Mucosa of stomach (tissue), 1 donor: ENCODE results near the gene FKBP5.

Source experiments
- H3K27me3 ChIP-seq: one replicate; pipeline ENCODE4 v1.7.0; 2013; ENCODE audit warnings: mild to moderate bottlenecking, low read length; ENCODE audit not compliant: control insufficient read depth, insufficient read depth
- H3K36me3 ChIP-seq: one replicate; pipeline ENCODE4 v1.7.0; 2013; ENCODE audit warnings: low read length; ENCODE audit not compliant: control insufficient read depth, insufficient read depth
- H3K4me1 ChIP-seq: one replicate; pipeline ENCODE4 v1.7.0; 2013; ENCODE audit warnings: mild to moderate bottlenecking, low read length; ENCODE audit not compliant: control insufficient read depth, insufficient read depth
- H3K4me3 ChIP-seq: one replicate; pipeline ENCODE4 v1.7.0; 2013; ENCODE audit warnings: low read length
- H3K9ac ChIP-seq: one replicate; pipeline ENCODE4 v1.7.0; 2013; ENCODE audit warnings: mild to moderate bottlenecking, low read length, moderate library complexity
- H3K9me3 ChIP-seq: one replicate; pipeline ENCODE4 v1.7.0; 2013; ENCODE audit warnings: mild to moderate bottlenecking, low read length, moderate library complexity; ENCODE audit not compliant: control insufficient read depth
- donor health status: Pancreatic carcinoma.

Gene FKBP5

GRCh38 chr6:35596448-35597442 lies 92.0 kb downstream of the FKBP5 start:
- no peak overlapping the region for H3K4me3 ChIP-seq
- peaks cover 18% of the 10 kb centered on the region for H3K4me1 ChIP-seq
- no peaks in the 10 kb centered on the region for H3K27me3 ChIP-seq
- H3K9ac ChIP-seq: no peak overlapping the region
- no peaks in the 10 kb centered on the region for H3K9me3 ChIP-seq
- H3K36me3 ChIP-seq: no peaks in the 10 kb centered on the region

- Histone ChIP-seq H3K36me3 (peaks cover under 1% of the 10 kb centered on the region), H3K27me3 (no peaks in the 10 kb centered on the region), H3K9ac (no peak overlapping the region), H3K4me1 (no peaks in the 10 kb centered on the region), H3K4me3 (no peak overlapping the region), H3K9me3 (no peaks in the 10 kb centered on the region)
Observed at GRCh38 chr6:35594503-35595186, 94.1 kb downstream of the FKBP5 start.

DNA sequence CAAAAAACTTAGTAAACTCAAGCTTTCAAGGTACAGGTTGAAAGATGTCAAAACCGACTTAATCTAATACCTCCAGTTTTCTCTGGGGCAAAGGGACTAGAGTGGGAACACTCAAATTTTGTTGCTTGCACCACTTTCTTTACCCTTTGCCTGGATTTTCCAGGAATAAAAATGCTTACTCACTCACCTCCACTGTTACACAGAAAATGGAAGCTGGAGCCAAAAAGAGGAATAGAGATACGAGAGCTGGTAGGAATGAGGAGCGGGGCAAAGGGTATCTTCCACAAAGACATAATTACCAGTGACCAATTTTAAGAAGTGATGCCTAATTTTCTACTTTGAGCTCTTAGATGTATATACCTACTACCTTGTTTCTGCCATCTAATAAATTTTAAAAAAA lies 96.5 kb downstream of the FKBP5 start:
- H3K36me3 ChIP-seq: peaks cover 4% of the 10 kb centered on the region
- no peak overlapping the region for H3K9ac ChIP-seq
- no peaks in the 10 kb centered on the region for H3K4me1 ChIP-seq

GRCh38 chr6:35590622-35591066 lies 98.1 kb downstream of the FKBP5 start:
- H3K4me3 ChIP-seq: no peak overlapping the region
- H3K9ac ChIP-seq: no peak overlapping the region
- no peaks in the 10 kb centered on the region for H3K4me1 ChIP-seq
- no peaks in the 10 kb centered on the region for H3K27me3 ChIP-seq
- no peaks in the 10 kb centered on the region for H3K9me3 ChIP-seq
- H3K36me3 ChIP-seq: peaks cover 4% of the 10 kb centered on the region

More for the DNA sequence above, 96.5 kb downstream of the FKBP5 start:
- no peaks in the 10 kb centered on the region for H3K27me3 ChIP-seq
- no peaks in the 10 kb centered on the region for H3K9me3 ChIP-seq
- no peak overlapping the region for H3K4me3 ChIP-seq

DNA sequence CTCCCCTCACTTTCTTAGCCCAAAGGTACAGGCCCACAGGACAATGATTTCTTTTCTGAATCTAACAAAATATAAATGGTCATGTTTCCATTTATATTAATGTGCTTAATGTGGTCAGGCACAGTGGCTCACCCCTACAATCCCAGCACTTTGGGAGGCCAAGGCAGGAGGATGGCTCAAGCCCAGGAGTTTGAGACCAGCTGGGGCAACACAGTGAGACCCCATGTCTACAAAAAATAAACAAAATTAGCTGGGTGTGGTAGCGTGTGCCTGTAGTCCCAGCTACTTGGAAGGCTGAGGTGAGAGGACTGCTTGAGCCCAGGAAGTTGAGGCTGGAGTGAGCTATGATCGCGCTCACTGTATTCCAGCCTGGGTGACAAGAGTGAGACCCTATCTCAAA lies 98.8 kb downstream of the FKBP5 start:
- H3K36me3 ChIP-seq: peaks cover 4% of the 10 kb centered on the region
- no peak overlapping the region for H3K4me3 ChIP-seq
- H3K27me3 ChIP-seq: no peaks in the 10 kb centered on the region
- no peaks in the 10 kb centered on the region for H3K9me3 ChIP-seq
- no peak overlapping the region for H3K9ac ChIP-seq
- H3K4me1 ChIP-seq: no peaks in the 10 kb centered on the region

DNA sequence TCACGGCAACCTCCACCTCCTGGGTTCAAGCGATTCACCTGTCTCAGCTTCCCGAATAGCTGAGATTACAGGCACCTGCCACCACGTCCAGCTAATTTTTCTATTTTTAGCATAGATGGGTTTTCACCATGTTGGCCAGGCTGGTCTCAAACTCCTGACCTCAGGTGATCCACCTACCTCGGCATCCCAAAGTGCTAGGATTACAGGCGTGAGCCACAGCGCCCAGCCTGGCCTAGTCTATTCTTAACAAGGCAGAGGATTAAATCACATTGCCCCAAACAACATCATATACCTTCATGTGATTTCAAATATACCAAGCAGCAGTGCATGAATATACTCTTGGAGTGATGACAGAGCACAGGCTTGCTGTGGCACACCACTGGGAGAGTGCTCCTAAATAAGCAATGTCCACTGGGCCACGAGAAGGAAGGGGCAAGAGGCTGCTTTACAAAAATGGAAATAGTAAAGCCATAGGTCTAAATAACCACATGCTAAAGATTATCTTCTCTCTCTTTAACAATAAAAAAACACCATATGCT lies 99.4 kb downstream of the FKBP5 start:
- Histone ChIP-seq H3K27me3 (no peaks in the 10 kb centered on the region), H3K9ac (no peak overlapping the region), H3K4me3 (no peak overlapping the region), H3K9me3 (no peaks in the 10 kb centered on the region), H3K36me3 (peaks cover 4% of the 10 kb centered on the region), H3K4me1 (no peaks in the 10 kb centered on the region)

DNA sequence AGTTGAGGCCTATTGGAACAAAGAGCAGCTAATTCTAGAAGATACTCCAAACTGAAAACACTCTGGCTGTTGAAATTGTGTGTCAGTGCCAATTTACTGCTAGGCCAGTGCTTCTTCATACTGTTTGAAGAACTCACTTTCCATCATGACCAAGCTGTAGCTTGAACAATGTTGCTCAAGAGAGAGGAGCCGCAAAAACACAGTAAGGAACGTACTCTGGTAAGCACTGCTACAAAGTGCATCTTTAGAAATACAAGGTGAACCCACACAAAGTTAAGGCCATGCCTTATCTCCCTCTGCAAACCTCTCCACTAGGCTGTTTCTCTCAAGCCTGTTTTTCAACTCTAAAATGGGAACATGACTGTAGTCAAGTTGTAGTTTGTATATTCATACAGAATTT lies 101.5 kb downstream of the FKBP5 start:
- Histone ChIP-seq H3K9me3 (no peaks in the 10 kb centered on the region), H3K4me1 (no peaks in the 10 kb centered on the region), H3K4me3 (no peak overlapping the region), H3K27me3 (no peaks in the 10 kb centered on the region), H3K36me3 (peaks cover 4% of the 10 kb centered on the region), H3K9ac (no peak overlapping the region)

DNA sequence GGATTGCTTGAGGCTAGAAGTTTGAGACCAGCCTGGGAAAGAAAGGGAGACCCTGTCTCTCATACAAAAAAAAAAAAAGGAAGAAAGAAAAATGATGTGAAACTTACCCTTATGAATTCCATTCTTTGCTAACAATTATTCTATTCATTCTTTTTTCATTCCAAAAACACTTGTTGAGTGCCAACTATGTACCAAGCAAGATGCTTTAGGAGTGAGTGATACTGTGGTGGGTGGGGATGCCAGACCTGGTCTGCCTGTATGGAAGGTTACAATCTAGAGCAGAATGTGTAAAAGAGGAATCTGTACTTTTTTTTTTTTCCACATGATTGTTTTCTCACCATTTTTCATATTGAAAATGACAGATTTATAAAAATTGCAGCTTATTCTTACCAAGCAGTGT lies 102.2 kb downstream of the FKBP5 start:
- H3K4me1 ChIP-seq: no peaks in the 10 kb centered on the region
- no peak overlapping the region for H3K9ac ChIP-seq
- H3K36me3 ChIP-seq: peaks cover 4% of the 10 kb centered on the region

DNA sequence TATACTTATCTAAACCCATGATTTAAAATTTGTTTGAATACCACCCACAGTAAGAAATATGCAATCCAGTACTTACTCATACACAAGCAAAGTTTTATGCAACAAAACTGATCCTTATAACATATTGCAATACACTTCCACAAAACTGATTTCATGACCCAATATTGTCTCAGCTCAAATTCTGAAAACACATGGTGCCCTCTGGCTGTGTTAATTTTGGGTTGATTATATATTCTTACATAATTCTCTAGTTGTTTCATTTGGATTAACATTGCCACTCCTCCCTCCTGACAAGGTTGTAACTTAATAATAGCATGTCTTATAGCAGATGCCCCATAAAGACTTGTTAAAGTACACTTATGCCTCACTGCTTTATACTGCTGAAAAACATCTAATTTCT lies 103.1 kb downstream of the FKBP5 start:
- no peaks in the 10 kb centered on the region for H3K9me3 ChIP-seq
- no peak overlapping the region for H3K9ac ChIP-seq
- no peak overlapping the region for H3K4me3 ChIP-seq
- H3K4me1 ChIP-seq: no peaks in the 10 kb centered on the region
- H3K27me3 ChIP-seq: no peaks in the 10 kb centered on the region
- peaks cover 4% of the 10 kb centered on the region for H3K36me3 ChIP-seq

More for the DNA sequence above, 102.2 kb downstream of the FKBP5 start:
- Histone ChIP-seq H3K27me3 (no peaks in the 10 kb centered on the region), H3K9me3 (no peaks in the 10 kb centered on the region), H3K4me3 (no peak overlapping the region)

DNA sequence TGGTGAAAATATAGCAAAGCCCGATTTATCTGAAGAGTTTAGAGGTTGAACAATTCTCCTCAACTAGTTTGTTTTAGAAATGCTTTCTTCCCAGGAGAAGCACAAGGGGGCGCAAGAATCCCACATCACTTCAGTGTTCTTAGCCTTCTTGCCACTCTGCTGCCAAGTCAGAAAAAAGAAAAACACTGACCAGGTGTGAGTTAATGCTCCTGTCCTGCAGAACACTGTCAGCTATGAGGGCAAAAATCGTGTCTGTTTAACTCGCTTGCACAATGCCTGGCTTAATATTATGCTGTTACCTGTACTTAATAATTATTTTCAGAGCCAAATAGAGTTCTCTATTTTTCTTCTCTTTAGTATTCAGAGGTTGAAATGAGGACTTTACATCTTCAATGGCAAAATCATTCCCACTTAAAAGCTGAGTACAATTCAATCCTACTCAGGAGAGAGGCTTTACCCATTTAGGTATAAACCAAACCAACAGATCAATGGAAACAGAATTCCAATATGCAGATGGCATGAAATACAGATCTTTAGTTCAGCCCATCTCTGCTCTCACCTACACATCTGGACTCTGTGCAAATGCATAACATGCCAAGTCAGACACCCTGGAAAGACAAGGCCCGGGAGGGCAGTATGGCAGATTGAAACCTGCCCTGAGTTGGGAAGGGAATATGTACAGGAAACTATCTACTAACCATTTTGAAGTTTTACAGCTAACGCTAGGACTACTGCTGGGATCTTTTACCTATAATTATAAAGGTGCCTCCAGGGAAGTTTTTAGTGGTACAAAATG lies 104.6 kb downstream of the FKBP5 start:
- H3K4me1 ChIP-seq: no peaks in the 10 kb centered on the region

GRCh38 chr6:35582315-35582714 lies 106.4 kb downstream of the FKBP5 start:
- H3K9ac ChIP-seq: no peak overlapping the region
- H3K36me3 ChIP-seq: no peaks in the 10 kb centered on the region
- no peaks in the 10 kb centered on the region for H3K27me3 ChIP-seq
- no peaks in the 10 kb centered on the region for H3K9me3 ChIP-seq
- no peaks in the 10 kb centered on the region for H3K4me1 ChIP-seq
- H3K4me3 ChIP-seq: no peak overlapping the region

More for the DNA sequence above, 104.6 kb downstream of the FKBP5 start:
- Histone ChIP-seq H3K4me3 (no peak overlapping the region), H3K9me3 (no peaks in the 10 kb centered on the region), H3K27me3 (no peaks in the 10 kb centered on the region), H3K36me3 (no peaks in the 10 kb centered on the region), H3K9ac (no peak overlapping the region)
